Measurements from ENCODE around the gene CNIH2.
A peak's percentile ranks its signal among the peaks of the same experiment; 100 is the strongest.
"Not testable (repeated sequence)": the region's sequence is repeated elsewhere in the genome, so short reads cannot be mapped to it uniquely, and the experiment has no call there.

Gene CNIH2

GRCh38 chr11:66276619-66277018 lies 1.4 kb upstream of the CNIH2 start:
- not testable (repeated sequence) for DNase-seq (ENCODE audit: low read depth in 2 of 2)

- DNase-seq (ENCODE audit: low read depth in 2 of 2) = not testable (repeated sequence)
Measured at GRCh38 chr11:66277064-66277463, 911 bp upstream of the CNIH2 start.

- DNase-seq (ENCODE audit: low read depth in 2 of 2) = no peak
Measured at GRCh38 chr11:66278363-66279091, 552 bp downstream of the CNIH2 start.

- DNase-seq (ENCODE audit: low read depth in 2 of 2) = no peak
Measured at GRCh38 chr11:66279092-66279734, 1.2 kb downstream of the CNIH2 start.

- DNase-seq (ENCODE audit: low read depth in 2 of 2) = no peak
Measured at GRCh38 chr11:66280428-66280827, 2.5 kb downstream of the CNIH2 start.

- DNase-seq (ENCODE audit: low read depth in 2 of 2) = no peak
Measured at GRCh38 chr11:66281001-66281400, 3.0 kb downstream of the CNIH2 start.

- DNase-seq (ENCODE audit: low read depth in 2 of 2) = no peak
Measured at GRCh38 chr11:66281776-66282467, 3.9 kb downstream of the CNIH2 start.

- DNase-seq (ENCODE audit: low read depth in 2 of 2) = peak; percentile 94
Measured at GRCh38 chr11:66282468-66283455, 4.8 kb downstream of the CNIH2 start.

GRCh38 chr11:66283461-66284105 lies 5.6 kb downstream of the CNIH2 start:
- DNase-seq (ENCODE audit: low read depth in 2 of 2) = no peak

- no peak for DNase-seq (ENCODE audit: low read depth in 2 of 2)
Measured at GRCh38 chr11:66284526-66285078, 6.6 kb downstream of the CNIH2 start.

- DNase-seq (ENCODE audit: low read depth in 2 of 2) = no peak
Measured at GRCh38 chr11:66285250-66285947, 7.4 kb downstream of the CNIH2 start.

GRCh38 chr11:66286699-66287098 lies 8.7 kb downstream of the CNIH2 start:
- no peak for DNase-seq (ENCODE audit: low read depth in 2 of 2)

- DNase-seq (ENCODE audit: low read depth in 2 of 2) = no peak
Measured at GRCh38 chr11:66287211-66287888, 9.4 kb downstream of the CNIH2 start.

GRCh38 chr11:66287889-66288670 lies 10.1 kb downstream of the CNIH2 start:
- DNase-seq (ENCODE audit: low read depth in 2 of 2) = no peak

GRCh38 chr11:66288671-66289547 lies 10.9 kb downstream of the CNIH2 start, which contains the start of gene YIF1A:
TSS of gene YIF1A (minus strand) at chr11:66289143. CDS start at chr11:66288985, 158 bp downstream.
- peak; percentile 93 to 98 for DNase-seq (ENCODE audit: low read depth in 2 of 2)

- DNase-seq (ENCODE audit: low read depth in 2 of 2) = peak; percentile 55 to 67
Measured at GRCh38 chr11:66289548-66290329, 11.8 kb downstream of the CNIH2 start.

- DNase-seq (ENCODE audit: low read depth in 2 of 2) = no peak
Measured at GRCh38 chr11:66290330-66290621, 12.3 kb downstream of the CNIH2 start.

Measured in activated CD8-positive, alpha-beta memory T cell treated with anti-CD3 and anti-CD28 coated beads for 4 hours (primary cell).